HepG2 (cell line): ENCODE measurements around the gene RIPK3. TPM values are rescaled to one million over a fixed set of nuclear protein-coding genes. Genes with fewer than 3 reads are reported as not detected.
A peak's percentile ranks its signal among the peaks of the same experiment; 100 is the strongest.

ENCODE experiments used
- AGO1 ChIP-seq: fragments of 200-400 bp; formaldehyde crosslinking; IDR thresholded peaks from 2 replicates; pipeline ENCODE4 v1.6.1; 2017; ENCODE audit warnings: mild to moderate bottlenecking, low read depth, low read length, moderate library complexity; ENCODE audit not compliant: poor library complexity, severe bottlenecking
- ASH2L ChIP-seq: fragments of 300-600, 200-600 bp; sonication (generic); IDR thresholded peaks from 2 replicates; pipeline ENCODE4 v1.7.0; 2017; ENCODE audit warnings: low read depth, mild to moderate bottlenecking, moderate library complexity, mixed read lengths, low read length; ENCODE audit not compliant: insufficient read length
- ATAD3A ChIP-seq: sonication (generic); formaldehyde crosslinking; IDR thresholded peaks from 2 replicates; pipeline ENCODE4 v1.4.0; 2020; ENCODE audit warnings: missing genetic modification reagents
- ATF2 ChIP-seq: sonication (generic); formaldehyde crosslinking; IDR thresholded peaks from 2 replicates; pipeline ENCODE4 v1.4.0; 2020; ENCODE audit warnings: missing genetic modification reagents
- DMTF1 ChIP-seq: sonication (generic); formaldehyde crosslinking; IDR thresholded peaks from 2 replicates; pipeline ENCODE4 v1.4.0; 2020; ENCODE audit warnings: mild to moderate bottlenecking, missing genetic modification reagents
- FOSL2 ChIP-seq: sonication (generic); formaldehyde crosslinking; IDR thresholded peaks from 2 replicates; pipeline ENCODE4 v1.4.0; 2020; ENCODE audit warnings: missing genetic modification reagents
- HDAC1 ChIP-seq: sonication (generic); formaldehyde crosslinking; IDR thresholded peaks from 2 replicates; pipeline ENCODE4 v1.5.1; 2020; ENCODE audit warnings: mild to moderate bottlenecking, missing genetic modification reagents
- MXD4 ChIP-seq: IDR thresholded peaks from 2 replicates; pipeline ENCODE4 v1.6.1; 2016; ENCODE audit warnings: mild to moderate bottlenecking, missing biosample characterization, missing genetic modification reagents
- TSC22D2 ChIP-seq: sonication (generic); formaldehyde crosslinking; IDR thresholded peaks from 2 replicates; pipeline ENCODE4 v1.5.1; 2020; ENCODE audit warnings: missing genetic modification reagents, mild to moderate bottlenecking, borderline replicate concordance
- YEATS2 ChIP-seq: sonication (generic); formaldehyde crosslinking; IDR thresholded peaks from 2 replicates; pipeline ENCODE4 v1.4.0; 2020; ENCODE audit warnings: missing genetic modification reagents, borderline replicate concordance
- ZNF235 ChIP-seq: sonication (generic); formaldehyde crosslinking; IDR thresholded peaks from 2 replicates; pipeline ENCODE4 v1.8.1; 2023; ENCODE audit warnings: mild to moderate bottlenecking, missing genetic modification reagents, borderline replicate concordance
- ZNF331 ChIP-seq: sonication (generic); formaldehyde crosslinking; IDR thresholded peaks from 2 replicates; pipeline ENCODE4 v1.4.0; 2020; ENCODE audit warnings: missing genetic modification reagents
- ZNF333 ChIP-seq: sonication (generic); formaldehyde crosslinking; IDR thresholded peaks from 2 replicates; pipeline ENCODE4 v1.4.0; 2020; ENCODE audit warnings: mild to moderate bottlenecking, missing genetic modification reagents, borderline replicate concordance
- ZNF570 ChIP-seq: sonication (generic); formaldehyde crosslinking; IDR thresholded peaks from 2 replicates; pipeline ENCODE4 v1.4.0; 2020; ENCODE audit warnings: mild to moderate bottlenecking, missing genetic modification reagents, borderline replicate concordance
- ZNF629 ChIP-seq: sonication (generic); formaldehyde crosslinking; conservative IDR thresholded peaks from 2 replicates; pipeline ENCODE4 v1.5.0; 2020; ENCODE audit warnings: missing genetic modification reagents
- ZNF660 ChIP-seq: sonication (generic); formaldehyde crosslinking; IDR thresholded peaks from 2 replicates; pipeline ENCODE4 v1.5.1; 2020; ENCODE audit warnings: mild to moderate bottlenecking, low read depth, missing genetic modification reagents, borderline replicate concordance
- ZNF740 ChIP-seq: sonication (generic); formaldehyde crosslinking; IDR thresholded peaks from 2 replicates; pipeline ENCODE4 v1.4.0; 2020; ENCODE audit warnings: missing genetic modification reagents
- ZNF773 ChIP-seq: sonication (generic); formaldehyde crosslinking; IDR thresholded peaks from 2 replicates; pipeline ENCODE4 v1.4.0; 2020; ENCODE audit warnings: missing genetic modification reagents, borderline replicate concordance
- ZNF788 ChIP-seq: sonication (generic); formaldehyde crosslinking; IDR thresholded peaks from 2 replicates; pipeline ENCODE4 v1.5.0; 2020; ENCODE audit warnings: mild to moderate bottlenecking, missing genetic modification reagents, borderline replicate concordance
- ZNF792 ChIP-seq: IDR thresholded peaks from 2 replicates; pipeline ENCODE4 v1.6.1; 2016
- polyA plus RNA-seq, 8 experiments: library from polyadenylated mRNA; depleted of rRNA in 3 of 8; stranded (reverse) in 7 of 8; unstranded in 1 of 8; fragments of >200 nt; fragmentation: Illumina TruSeq in 4 of 8; extraction: Trizol in 4 of 8; gene quantifications; 2 replicates each; pipeline versions ENCODE4 v1.2.1 to v1.2.3, GENCODE V29; 2011 to 2016; ENCODE audit warnings: low read depth in 4 of 8, missing spikeins in 1 of 8, mixed read lengths in 1 of 8; ENCODE audit not compliant: insufficient read depth in 1 of 8
- total RNA-seq, 5 experiments: library from RNA; depleted of rRNA; stranded (reverse); fragments of >200 nt; fragmentation: Illumina TruSeq; extraction: Trizol; gene quantifications; 2 replicates each; pipeline ENCODE4 v1.2.3, GENCODE V29; 2016; ENCODE audit warnings: low read depth in 1 of 5
- TF ChIP-seq, protein P1 (sequence below): sonication (generic); formaldehyde crosslinking; IDR thresholded peaks from 2 replicates; pipeline ENCODE4 v1.8.0; 2023; ENCODE audit warnings: mild to moderate bottlenecking, missing genetic modification reagents
- TF ChIP-seq, protein P2 (sequence below): IDR thresholded peaks from 2 replicates; pipeline ENCODE4 v1.6.1; 2018; ENCODE audit warnings: missing genetic modification reagents

RIPK3 gene
- total and polyA plus RNA-seq, 2 of the 13 experiments (the other 11 are each of a cell fraction or from before 2014, with no cell fraction given): not detected

DNA sequence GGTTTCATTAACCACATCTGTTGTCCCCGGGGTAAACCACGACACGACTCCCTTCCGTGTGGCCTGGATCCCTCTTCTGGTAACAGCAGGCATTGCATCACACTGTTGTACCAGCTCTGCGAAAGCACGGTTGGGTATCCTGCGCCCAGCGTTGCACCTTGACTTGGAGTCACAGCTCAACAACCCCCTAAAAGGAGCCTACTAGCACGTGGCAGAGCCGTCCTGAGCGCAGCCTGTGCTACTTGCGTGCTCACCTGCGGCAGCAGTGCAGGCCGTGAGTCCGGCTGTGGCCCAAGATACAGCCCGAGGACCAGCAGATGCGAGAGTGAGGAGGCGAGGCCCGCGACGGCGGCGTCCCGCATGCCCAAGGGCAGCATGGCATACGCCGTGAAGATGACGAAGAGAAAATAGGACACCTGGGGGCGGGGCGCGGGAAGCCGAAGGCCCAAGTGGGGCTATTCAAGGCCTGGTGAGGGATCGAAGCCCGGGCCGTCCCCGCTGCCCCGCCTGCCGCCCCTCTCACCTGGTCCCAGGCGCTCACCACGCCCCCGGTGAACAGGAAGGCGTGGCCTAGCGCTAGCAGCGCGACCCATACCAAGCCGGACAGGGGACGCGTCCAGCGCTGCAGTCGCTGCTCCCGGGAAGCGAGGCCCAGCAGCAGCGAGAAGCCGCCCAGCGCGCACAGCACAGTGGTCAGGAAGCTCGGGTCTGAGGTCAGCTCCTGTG is 7.4 kb downstream of the RIPK3 start (continued):
- TF ChIP-seq AGO1: peak; percentile 39
- peak; percentile 87; the same call in 1 of the 2 replicates for TF ChIP-seq YEATS2 (CRISPR knock-in tag)
- TF ChIP-seq ZNF660 (CRISPR knock-in tag): 0 out of 2 replicates have a peak, but pooled peaks have one; percentile 24
- TF ChIP-seq ZNF235 (CRISPR knock-in tag): peak; percentile 90
- TF ChIP-seq ATAD3A (CRISPR knock-in tag): peak; percentile 85
- peak; percentile 75 for TF ChIP-seq ZNF331 (CRISPR knock-in tag)
- TF ChIP-seq FOSL2 (CRISPR knock-in tag): peak; percentile 57; the same call in 1 of the 2 replicates
- peak; percentile 82 for TF ChIP-seq HDAC1
- TF ChIP-seq TSC22D2: peak; percentile 84
- peak; percentile 89 for TF ChIP-seq ASH2L
- TF ChIP-seq DMTF1 (CRISPR knock-in tag): peak; percentile 95; the same call in 1 of the 2 replicates
- TF ChIP-seq ZNF629 (CRISPR knock-in tag): no peak
- peak; percentile 80; the same call in 1 of the 2 replicates for TF ChIP-seq ZNF773 (CRISPR knock-in tag)
- peak; percentile 91; the same call in 1 of the 2 replicates for TF ChIP-seq MXD4
- TF ChIP-seq ZNF792 (CRISPR knock-in tag): peak; percentile 86
- TF ChIP-seq ZNF333 (CRISPR knock-in tag): peak; percentile 96
- TF ChIP-seq, protein P1, sequence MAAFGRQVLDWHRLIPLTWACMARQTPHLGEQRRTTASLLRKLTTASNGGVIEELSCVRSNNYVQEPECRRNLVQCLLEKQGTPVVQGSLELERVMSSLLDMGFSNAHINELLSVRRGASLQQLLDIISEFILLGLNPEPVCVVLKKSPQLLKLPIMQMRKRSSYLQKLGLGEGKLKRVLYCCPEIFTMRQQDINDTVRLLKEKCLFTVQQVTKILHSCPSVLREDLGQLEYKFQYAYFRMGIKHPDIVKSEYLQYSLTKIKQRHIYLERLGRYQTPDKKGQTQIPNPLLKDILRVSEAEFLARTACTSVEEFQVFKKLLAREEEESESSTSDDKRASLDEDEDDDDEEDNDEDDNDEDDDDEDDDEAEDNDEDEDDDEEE (CRISPR knock-in tag): peak; percentile 98
- peak; percentile 82; the same call in 1 of the 2 replicates for TF ChIP-seq ZNF570 (CRISPR knock-in tag)
- TF ChIP-seq ZNF788 (CRISPR knock-in tag): peak; percentile 91; the same call in 1 of the 2 replicates
- no peak for TF ChIP-seq ZNF740 (CRISPR knock-in tag)
- TF ChIP-seq ATF2 (CRISPR knock-in tag): 0 out of 2 replicates have a peak, but pooled peaks have one; percentile 48
- TF ChIP-seq, protein P2, sequence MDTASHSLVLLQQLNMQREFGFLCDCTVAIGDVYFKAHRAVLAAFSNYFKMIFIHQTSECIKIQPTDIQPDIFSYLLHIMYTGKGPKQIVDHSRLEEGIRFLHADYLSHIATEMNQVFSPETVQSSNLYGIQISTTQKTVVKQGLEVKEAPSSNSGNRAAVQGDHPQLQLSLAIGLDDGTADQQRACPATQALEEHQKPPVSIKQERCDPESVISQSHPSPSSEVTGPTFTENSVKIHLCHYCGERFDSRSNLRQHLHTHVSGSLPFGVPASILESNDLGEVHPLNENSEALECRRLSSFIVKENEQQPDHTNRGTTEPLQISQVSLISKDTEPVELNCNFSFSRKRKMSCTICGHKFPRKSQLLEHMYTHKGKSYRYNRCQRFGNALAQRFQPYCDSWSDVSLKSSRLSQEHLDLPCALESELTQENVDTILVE (CRISPR knock-in tag): peak; percentile 70
